Omental fat pad (tissue), 4 donors: ENCODE results near the gene ABCA13. TPM values are rescaled to one million over a fixed set of nuclear protein-coding genes. Genes with fewer than 3 reads are reported as not detected.

Source experiments
- ATAC-seq: fragments of 150-250 bp; one replicate; pipeline ENCODE4 v1.9.1; 2016; ENCODE audit warnings: mild to moderate bottlenecking, moderate library complexity; ENCODE audit not compliant: low FRiP score
- DNase-seq: peaks from one replicate; pipeline ENCODE4 v3.0.0-alpha.2; 2019; ENCODE audit warnings: low spot score
- total RNA-seq, 4 donors: library from RNA; depleted of rRNA; stranded (reverse); fragments of >200 nt; gene quantifications; one replicate each; pipeline ENCODE4 v1.1.0, GENCODE V29; 2016
- TF ChIP-seq, protein P1 (sequence below), 3 donors: fragments of 450-650 bp; IDR thresholded peaks; one replicate each; pipeline ENCODE4 v1.5.1; 2016 to 2017; ENCODE audit warnings: antibody characterized with exemption in 3 of 3, mild to moderate bottlenecking in 3 of 3, moderate library complexity in 2 of 3

Gene ABCA13
- total RNA-seq, 4 donors from 2014 or later: 0.13 to 0.37 (median 0.16) TPM; not detected in 1

DNA sequence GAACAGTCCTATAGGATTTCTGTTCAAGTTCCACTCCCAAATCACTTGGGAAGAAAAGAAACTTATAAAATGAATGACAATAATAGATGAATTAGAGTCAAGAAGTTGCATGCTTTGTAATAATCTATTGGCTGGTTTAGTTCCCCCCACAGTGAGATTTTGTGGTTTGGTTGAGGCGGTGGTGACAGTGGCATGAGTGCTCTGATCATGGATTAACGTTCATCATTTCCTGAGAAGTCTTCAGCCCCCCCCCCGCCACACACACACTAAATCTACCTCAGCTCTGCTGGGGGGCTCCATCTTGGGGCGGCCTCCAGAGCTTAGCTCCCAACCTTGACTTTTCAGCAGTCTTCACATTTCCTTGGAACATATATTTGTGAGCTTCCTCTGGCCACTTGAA lies 121.7 kb downstream of the ABCA13 start:
- DNase-seq (no peak), ATAC-seq (no peak)
- TF ChIP-seq, protein P1, sequence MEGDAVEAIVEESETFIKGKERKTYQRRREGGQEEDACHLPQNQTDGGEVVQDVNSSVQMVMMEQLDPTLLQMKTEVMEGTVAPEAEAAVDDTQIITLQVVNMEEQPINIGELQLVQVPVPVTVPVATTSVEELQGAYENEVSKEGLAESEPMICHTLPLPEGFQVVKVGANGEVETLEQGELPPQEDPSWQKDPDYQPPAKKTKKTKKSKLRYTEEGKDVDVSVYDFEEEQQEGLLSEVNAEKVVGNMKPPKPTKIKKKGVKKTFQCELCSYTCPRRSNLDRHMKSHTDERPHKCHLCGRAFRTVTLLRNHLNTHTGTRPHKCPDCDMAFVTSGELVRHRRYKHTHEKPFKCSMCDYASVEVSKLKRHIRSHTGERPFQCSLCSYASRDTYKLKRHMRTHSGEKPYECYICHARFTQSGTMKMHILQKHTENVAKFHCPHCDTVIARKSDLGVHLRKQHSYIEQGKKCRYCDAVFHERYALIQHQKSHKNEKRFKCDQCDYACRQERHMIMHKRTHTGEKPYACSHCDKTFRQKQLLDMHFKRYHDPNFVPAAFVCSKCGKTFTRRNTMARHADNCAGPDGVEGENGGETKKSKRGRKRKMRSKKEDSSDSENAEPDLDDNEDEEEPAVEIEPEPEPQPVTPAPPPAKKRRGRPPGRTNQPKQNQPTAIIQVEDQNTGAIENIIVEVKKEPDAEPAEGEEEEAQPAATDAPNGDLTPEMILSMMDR (IDR thresholded peaks at IDR 0.05): no peak

- no peak for DNase-seq
- no peak for ATAC-seq
- TF ChIP-seq, protein P1 (IDR thresholded peaks at IDR 0.05): no peak
These were observed 124.2 kb downstream of the ABCA13 start for GRCh38 chr7:48295296-48295971.

- DNase-seq (no peak), ATAC-seq (no peak)
- TF ChIP-seq, protein P1 (IDR thresholded peaks at IDR 0.05): no peak
These were observed 125.7 kb downstream of the ABCA13 start for GRCh38 chr7:48296966-48297365.

- TF ChIP-seq, protein P1 (IDR thresholded peaks at IDR 0.05): no peak
- DNase-seq (no peak), ATAC-seq (no peak)
These were observed 127.5 kb downstream of the ABCA13 start for GRCh38 chr7:48298779-48299178.

DNA sequence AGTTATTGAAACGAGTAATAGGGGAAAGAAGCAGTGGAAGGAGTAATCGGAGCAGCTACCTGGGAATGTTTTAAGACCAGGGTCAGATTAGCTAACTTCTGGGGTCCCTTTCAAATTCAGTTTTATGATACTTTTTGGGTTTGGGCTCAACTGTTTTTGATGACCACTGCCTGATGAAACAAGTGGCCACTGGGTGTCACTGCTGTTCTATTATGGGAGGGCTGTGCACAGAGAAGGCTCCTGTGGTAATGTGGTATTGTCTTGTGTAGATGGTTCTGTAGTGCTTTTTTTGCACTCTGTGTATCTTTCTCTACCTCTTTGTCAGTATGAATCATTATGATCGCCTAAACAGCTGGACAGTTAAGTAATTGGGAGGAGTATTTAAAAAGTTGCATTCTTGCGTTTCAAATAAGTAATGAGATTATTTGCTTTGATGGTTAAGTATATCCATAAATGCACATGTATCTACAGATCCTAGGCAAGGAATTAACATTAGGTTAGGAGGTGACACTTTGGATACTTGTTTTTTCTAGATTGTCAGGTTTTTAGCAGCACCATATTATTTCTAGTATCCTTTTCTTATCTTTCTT lies 128.4 kb downstream of the ABCA13 start:
- peak; percentile 82 for ATAC-seq
- DNase-seq: peak; percentile 34

DNA sequence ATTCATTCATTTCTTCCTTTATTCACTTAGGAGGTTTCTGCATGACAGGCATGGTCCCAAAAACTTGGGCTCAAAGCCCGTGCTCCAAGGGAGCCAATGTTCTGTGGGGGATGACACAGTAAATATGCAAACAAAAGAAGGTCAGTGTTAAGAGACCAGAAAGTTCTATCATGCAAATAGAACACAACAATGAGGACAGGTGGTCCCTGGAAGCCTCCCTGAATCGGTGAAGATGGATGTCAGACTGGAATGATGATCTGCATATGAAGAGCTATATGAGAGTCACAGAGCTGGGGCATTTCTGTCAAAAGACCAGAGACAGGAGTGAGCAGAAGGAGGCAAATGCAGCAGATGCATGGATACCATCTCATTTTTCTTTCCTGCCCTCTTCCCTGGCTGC lies 129.0 kb downstream of the ABCA13 start:
- TF ChIP-seq, protein P1 (IDR thresholded peaks at IDR 0.05): no peak
- ATAC-seq (no peak), DNase-seq (no peak)

More for the DNA sequence above, 128.4 kb downstream of the ABCA13 start:
- TF ChIP-seq, protein P1 (IDR thresholded peaks at IDR 0.05): no peak

DNA sequence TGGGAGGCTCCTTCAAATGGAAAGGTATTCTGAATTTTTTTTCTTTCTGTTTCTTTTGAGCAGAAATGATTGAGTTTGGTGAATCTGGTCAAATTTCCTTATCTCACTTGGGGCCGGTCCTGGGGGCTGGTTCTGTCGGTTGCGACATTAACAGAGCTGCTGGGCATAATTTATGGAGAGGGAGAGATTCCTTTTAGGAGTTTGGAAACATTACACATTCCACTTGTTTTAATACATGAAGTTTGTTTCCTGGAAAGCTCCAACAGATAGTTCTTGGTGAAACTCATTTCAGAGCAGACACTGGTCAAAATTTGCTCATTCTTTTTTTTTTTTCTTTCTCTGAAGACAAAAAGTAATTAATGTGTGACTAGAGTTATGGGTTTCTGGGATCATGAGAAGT lies 129.9 kb downstream of the ABCA13 start:
- DNase-seq (no peak), ATAC-seq (peak; percentile 48)
- TF ChIP-seq, protein P1 (IDR thresholded peaks at IDR 0.05): no peak
